ENCODE measurements around the gene COA5.

- TF ChIP-seq ZBTB33 (IDR thresholded peaks at IDR 0.05; ENCODE audit: extremely low read depth, insufficient replicate concordance, low read length), result no peak
- TF ChIP-seq CTCF (IDR thresholded peaks at IDR 0.05 in 2 of 3, conservative IDR thresholded peaks at IDR 0.05 in 1 of 3; ENCODE audit: borderline replicate concordance in 1 of 3, insufficient read depth in 1 of 3, low read depth in 2 of 3, low read length in 2 of 3), result no peak
- TF ChIP-seq CEBPB (IDR thresholded peaks at IDR 0.05; ENCODE audit: low read depth), result no peak
- TF ChIP-seq YY1 (IDR thresholded peaks at IDR 0.05; ENCODE audit: extremely low read depth, insufficient replicate concordance, low read depth, low read length), result no peak
- no peak for TF ChIP-seq POLR2A (IDR thresholded peaks at IDR 0.05; ENCODE audit: borderline replicate concordance, extremely low read depth, insufficient read depth, insufficient read length)
- TF ChIP-seq REST (IDR thresholded peaks at IDR 0.05; ENCODE audit: low read depth), result no peak
- TF ChIP-seq EZH2 (IDR thresholded peaks at IDR 0.05), result no peak
Observed at GRCh38 chr2:98606431-98606830, 1.9 kb downstream of the COA5 start.

All from HCT116 (cell line).